Neural cell (in vitro differentiated cells): Measurements from ENCODE around the gene NIF3L1. TPM values are rescaled to one million over a fixed set of nuclear protein-coding genes. Genes with fewer than 3 reads are reported as not detected.

Experiments used
- H2AFZ ChIP-seq: fragments of 200-600, 300-800 bp; sonication (generic), shearing (Covaris generic); 2 replicates; pipeline ENCODE4 v1.6.0; 2014; ENCODE audit warnings: low read depth, mild to moderate bottlenecking, antibody characterized with exemption, low read length, moderate library complexity
- H3F3A ChIP-seq: fragments of 200-600 bp; shearing (Covaris generic); 2 replicates; pipeline ENCODE4 v1.6.1; 2016; ENCODE audit warnings: mild to moderate bottlenecking, moderate library complexity, mixed read lengths, antibody characterized with exemption, low read length; ENCODE audit not compliant: insufficient read depth, poor library complexity, severe bottlenecking
- H3K27ac ChIP-seq: fragments of 200-600, 300-800 bp; sonication (generic), shearing (Covaris generic); 2 replicates; pipeline ENCODE4 v1.5.1; 2014; ENCODE audit warnings: mild to moderate bottlenecking, low read length, moderate library complexity
- H3K27me3 ChIP-seq: fragments of 300-800, 200-600 bp; sonication (generic), shearing (Covaris generic); 2 replicates; pipeline ENCODE4 v1.6.0; 2014; ENCODE audit warnings: mild to moderate bottlenecking, low read depth, low read length, moderate library complexity; ENCODE audit not compliant: insufficient read depth
- H3K36me3 ChIP-seq: fragments of 300-800, 200-600 bp; sonication (generic), shearing (Covaris generic); 2 replicates; pipeline ENCODE4 v1.5.1; 2014; ENCODE audit warnings: mild to moderate bottlenecking, antibody characterized with exemption, low read length, moderate library complexity; ENCODE audit not compliant: insufficient read depth
- H3K4me2 ChIP-seq: fragments of 300-800, 200-600 bp; sonication (generic), shearing (Covaris generic); 2 replicates; pipeline ENCODE4 v1.6.0; 2014; ENCODE audit warnings: mild to moderate bottlenecking, low read length
- H3K4me3 ChIP-seq: fragments of 300-800, 200-600 bp; sonication (generic), shearing (Covaris generic); 2 replicates; pipeline ENCODE4 v1.5.1; 2014; ENCODE audit warnings: mild to moderate bottlenecking, low read length, moderate library complexity
- H3K79me2 ChIP-seq: fragments of 200-600 bp; shearing (Covaris generic); replicated peaks from 2 replicates; pipeline ENCODE4 v1.6.0; 2014; ENCODE audit warnings: mild to moderate bottlenecking, low read length, moderate library complexity; ENCODE audit not compliant: insufficient read depth
- H3K9ac ChIP-seq: fragments of 300-800, 200-600 bp; sonication (generic), shearing (Covaris generic); 2 replicates; pipeline ENCODE4 v1.6.1; 2016; ENCODE audit warnings: mild to moderate bottlenecking, low read length, mixed read lengths
- H3K9me2 ChIP-seq: fragments of 200-600 bp; shearing (Covaris generic); 2 replicates; pipeline ENCODE4 v1.6.1; 2016; ENCODE audit warnings: mild to moderate bottlenecking, low read length, mixed read lengths; ENCODE audit not compliant: insufficient read depth
- H3K9me3 ChIP-seq: fragments of 200-600, 300-800 bp; sonication (generic), shearing (Covaris generic); 2 replicates; pipeline ENCODE4 v1.6.1; 2016; ENCODE audit warnings: mild to moderate bottlenecking, mixed run types, low read length, moderate library complexity, mixed read lengths
- H4K20me1 ChIP-seq: fragments of 200-600 bp; shearing (Covaris generic); 2 replicates; pipeline ENCODE4 v1.6.1; 2016; ENCODE audit warnings: mild to moderate bottlenecking, mixed run types; ENCODE audit not compliant: insufficient read depth
- CTCF ChIP-seq: fragments of 450-650 bp; IDR thresholded peaks from 2 replicates; pipeline ENCODE4 v1.5.1; 2014; ENCODE audit warnings: antibody characterized with exemption, mild to moderate bottlenecking, moderate library complexity; ENCODE audit not compliant: poor library complexity, severe bottlenecking
- EP300 ChIP-seq: fragments of 450-650 bp; conservative IDR thresholded peaks from 2 replicates; pipeline ENCODE4 v1.6.1; 2014; ENCODE audit warnings: antibody characterized with exemption, mild to moderate bottlenecking, moderate library complexity; ENCODE audit not compliant: poor library complexity, severe bottlenecking
- EZH2 ChIP-seq: fragments of 200-600, 300-800 bp; shearing (Covaris generic), sonication (generic); IDR thresholded peaks from 2 replicates; pipeline ENCODE4 v1.6.1; 2014; ENCODE audit warnings: antibody characterized with exemption, low read length, borderline replicate concordance, mild to moderate bottlenecking; ENCODE audit not compliant: insufficient read depth, poor library complexity, severe bottlenecking
- MXI1 ChIP-seq: fragments of 450-650 bp; conservative IDR thresholded peaks from 2 replicates; pipeline ENCODE4 v1.6.1; 2014; ENCODE audit warnings: antibody characterized with exemption, mild to moderate bottlenecking; ENCODE audit not compliant: poor library complexity, severe bottlenecking
- RAD21 ChIP-seq: fragments of 450-650 bp; conservative IDR thresholded peaks from 2 replicates; pipeline ENCODE4 v1.6.1; 2014; ENCODE audit warnings: antibody characterized with exemption, mild to moderate bottlenecking, moderate library complexity
- REST ChIP-seq: IDR thresholded peaks from 2 replicates; pipeline ENCODE4 v1.6.1; 2012; ENCODE audit warnings: borderline replicate concordance
- SMC3 ChIP-seq: fragments of 450-650 bp; conservative IDR thresholded peaks from 2 replicates; pipeline ENCODE4 v1.6.1; 2014; ENCODE audit warnings: antibody characterized with exemption, mild to moderate bottlenecking, moderate library complexity; ENCODE audit not compliant: poor library complexity
- TAF1 ChIP-seq: IDR thresholded peaks from 2 replicates; pipeline ENCODE4 v1.6.1; 2012; ENCODE audit warnings: low read depth
- polyA plus RNA-seq: library from polyadenylated mRNA; depleted of rRNA; stranded (reverse); fragments of >200 nt; gene quantifications from 2 replicates; pipeline ENCODE4 v1.2.3, GENCODE V29; 2014

Gene NIF3L1
- polyA plus RNA-seq, 1 donor from 2014 or later: 74.8 TPM

- H3F3A ChIP-seq: no peaks in the 10 kb centered on the region
- no peak for TF ChIP-seq EP300
- no peak for TF ChIP-seq CTCF
- H3K9me2 ChIP-seq: no peaks in the 10 kb centered on the region
- H3K79me2 ChIP-seq: no peaks in the 10 kb centered on the region
- H4K20me1 ChIP-seq: no peaks in the 10 kb centered on the region
- no peak overlapping the region for H2AFZ ChIP-seq
- H3K9ac ChIP-seq: no peak overlapping the region
- no peak overlapping the region for H3K4me3 ChIP-seq
- H3K9me3 ChIP-seq: no peaks in the 10 kb centered on the region
- no peak overlapping the region for H3K4me2 ChIP-seq
- peaks cover 6% of the 10 kb centered on the region for H3K36me3 ChIP-seq
- no peaks in the 10 kb centered on the region for H3K27me3 ChIP-seq
- no peak overlapping the region for H3K27ac ChIP-seq
These were observed 15.6 kb upstream of the NIF3L1 start for GRCh38 chr2:200873560-200873959.

- Histone ChIP-seq H3K9me3 (no peaks in the 10 kb centered on the region), H2AFZ (no peak overlapping the region), H3K9me2 (no peaks in the 10 kb centered on the region), H3K79me2 (no peaks in the 10 kb centered on the region), H3K36me3 (peaks cover 6% of the 10 kb centered on the region), H3K4me3 (no peak overlapping the region), H3K4me2 (no peak overlapping the region), H3K27me3 (no peaks in the 10 kb centered on the region), H3K9ac (no peak overlapping the region), H3F3A (no peaks in the 10 kb centered on the region), H3K27ac (no peak overlapping the region), H4K20me1 (no peaks in the 10 kb centered on the region)
- no peak for TF ChIP-seq CTCF
- no peak for TF ChIP-seq EZH2
- TF ChIP-seq RAD21: no peak
- no peak for TF ChIP-seq MXI1
- no peak for TF ChIP-seq REST
- TF ChIP-seq EP300: no peak
- TF ChIP-seq TAF1: no peak
- TF ChIP-seq SMC3: no peak
These were observed 11.7 kb upstream of the NIF3L1 start for GRCh38 chr2:200877443-200877842.
